ENCODE data around the gene SENP2. TPM values are rescaled to one million over a fixed set of nuclear protein-coding genes. Genes with fewer than 3 reads are reported as not detected.
"Not testable (repeated sequence)": the region's sequence is repeated elsewhere in the genome, so short reads cannot be mapped to it uniquely, and the experiment has no call there.

The SENP2 gene
- total RNA-seq = 10 to 100 TPM; 29.3 to 33.0 TPM
- long read RNA-seq, donor 1, full-length matches to known transcripts = 5 of 11 reads
- long read RNA-seq, donor 1, partial matches to known transcripts = 1 of 11 reads
- long read RNA-seq, donor 1, other reads (novel, unspliced or antisense) = 5 of 11 reads
- long read RNA-seq, donor 2, full-length matches to known transcripts = 4 of 9 reads
- long read RNA-seq, donor 2, partial matches to known transcripts = 4 of 9 reads
- long read RNA-seq, donor 2, other reads (novel, unspliced or antisense) = 1 of 9 reads

DNA sequence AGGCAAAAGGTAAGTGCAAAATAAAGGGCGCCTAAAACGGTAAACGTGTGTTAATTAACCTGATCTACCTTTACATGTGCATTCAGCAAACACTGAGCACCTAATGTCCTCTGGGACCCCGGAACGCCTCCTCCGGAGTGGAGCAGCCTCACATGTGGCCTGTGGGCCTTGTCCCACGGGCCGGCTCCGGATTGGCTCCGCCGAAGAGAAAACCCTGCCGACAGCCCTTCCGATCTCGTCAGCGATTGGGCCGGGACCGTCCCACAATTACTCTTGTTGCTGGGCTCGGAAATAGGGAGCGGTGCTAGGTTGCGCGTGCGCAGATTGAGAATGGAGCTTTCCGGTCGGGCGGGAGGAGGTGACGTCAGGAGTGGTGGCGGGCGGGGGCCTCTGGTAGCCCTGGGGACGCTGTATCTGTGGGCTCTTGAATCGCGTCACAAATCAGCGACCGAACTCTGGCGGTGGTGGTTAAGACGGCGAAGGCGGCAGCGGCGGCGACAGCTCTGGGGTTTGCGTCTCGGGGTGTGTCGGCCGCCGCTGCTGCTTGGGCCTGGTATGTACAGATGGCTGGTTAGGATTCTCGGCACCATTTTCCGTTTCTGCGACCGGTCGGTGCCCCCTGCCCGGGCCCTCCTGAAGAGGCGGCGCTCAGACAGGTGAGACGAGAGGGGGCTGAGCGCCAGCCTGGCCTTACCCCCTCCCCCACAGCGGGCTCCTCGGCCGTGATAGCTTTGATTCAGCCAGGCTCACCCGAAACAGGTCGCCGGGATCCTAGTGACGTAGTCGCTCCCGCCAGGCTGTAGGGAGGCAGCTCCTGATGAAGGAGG lies at the start of gene SENP2:
Gene SENP2 (plus strand): TSS at position 437 of the 827 bp plus-strand sequence. CDS start 119 bp downstream, at position 556.
- intact Hi-C loops (cut with DNase I) = no loop called here
- peak; percentile 100 for DNase-seq (ENCODE audit: low spot score)

DNA sequence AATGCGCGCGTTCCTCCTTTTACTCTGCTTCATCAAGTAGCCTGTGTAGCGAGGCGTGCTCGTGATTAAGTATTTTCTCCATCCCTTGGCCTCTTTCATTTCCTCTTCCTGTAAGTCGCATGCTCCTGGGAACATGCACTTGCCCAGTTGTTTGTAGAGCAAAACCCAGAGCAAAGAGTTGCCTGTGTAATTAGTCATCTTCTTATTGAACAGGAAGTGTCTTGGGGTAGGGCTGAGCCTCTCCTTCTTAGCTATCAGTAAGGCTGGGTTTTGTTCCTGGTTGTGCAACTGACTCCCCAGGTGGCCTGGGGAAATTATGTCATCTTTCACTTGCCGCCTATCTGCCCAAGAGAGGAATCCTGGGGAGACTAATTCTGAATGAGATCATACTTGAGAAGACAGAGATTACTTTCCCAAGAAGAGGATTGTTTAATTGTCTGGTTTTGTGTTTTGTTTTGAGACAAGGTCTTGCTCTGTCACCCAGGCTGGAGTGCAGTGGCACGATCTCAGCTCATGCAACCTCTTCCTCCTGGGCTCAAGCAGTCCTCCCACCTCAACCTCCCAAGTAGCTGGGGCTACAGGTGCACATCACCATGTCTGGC lies 48.6 kb upstream of the SENP2 start:
- DNase-seq (ENCODE audit: low spot score) = no peak
- intact Hi-C loops (cut with DNase I) = no loop called here

DNA sequence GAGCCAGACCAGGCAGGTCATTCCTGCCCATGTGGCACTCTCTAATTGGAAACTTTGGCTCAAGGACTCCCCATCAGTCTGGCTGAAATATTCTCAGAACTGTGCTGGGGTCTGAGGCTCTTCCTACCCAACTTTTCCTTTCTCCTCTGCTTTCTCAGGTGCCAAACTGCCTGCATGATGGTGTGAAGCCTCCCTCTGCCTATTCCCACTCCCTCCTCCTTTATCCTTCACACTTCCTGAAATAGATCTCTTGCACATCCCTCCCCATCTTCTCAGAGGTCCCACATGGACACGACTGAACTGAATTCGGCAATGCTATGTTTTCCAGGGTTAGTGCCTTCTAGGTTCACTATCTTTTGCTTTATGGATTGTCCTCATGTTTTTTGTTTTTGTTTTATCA lies 46.2 kb upstream of the SENP2 start:
- intact Hi-C loops (cut with DNase I) = no loop called here
- DNase-seq (ENCODE audit: low spot score) = no peak

DNA sequence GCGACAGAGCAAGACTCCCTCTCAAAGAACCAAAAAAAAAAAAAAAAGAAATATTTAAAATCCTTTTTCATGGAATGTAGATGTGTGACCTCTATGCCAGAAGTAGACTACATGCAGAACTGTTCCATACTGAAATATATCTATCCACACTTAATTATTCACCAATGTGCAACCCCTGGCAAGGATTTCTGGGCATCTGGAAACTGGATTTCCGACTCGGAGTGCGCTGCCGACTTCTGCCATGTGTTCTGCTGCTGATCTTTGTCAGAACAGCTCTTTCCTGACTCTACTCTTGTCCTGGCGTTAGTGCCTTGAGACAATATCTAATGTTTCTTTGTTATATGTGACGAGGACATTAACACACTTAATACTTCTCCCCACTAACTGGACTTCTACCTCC lies 45.4 kb upstream of the SENP2 start:
- DNase-seq (ENCODE audit: low spot score) = no peak
- intact Hi-C loops (cut with DNase I) = no loop called here

DNA sequence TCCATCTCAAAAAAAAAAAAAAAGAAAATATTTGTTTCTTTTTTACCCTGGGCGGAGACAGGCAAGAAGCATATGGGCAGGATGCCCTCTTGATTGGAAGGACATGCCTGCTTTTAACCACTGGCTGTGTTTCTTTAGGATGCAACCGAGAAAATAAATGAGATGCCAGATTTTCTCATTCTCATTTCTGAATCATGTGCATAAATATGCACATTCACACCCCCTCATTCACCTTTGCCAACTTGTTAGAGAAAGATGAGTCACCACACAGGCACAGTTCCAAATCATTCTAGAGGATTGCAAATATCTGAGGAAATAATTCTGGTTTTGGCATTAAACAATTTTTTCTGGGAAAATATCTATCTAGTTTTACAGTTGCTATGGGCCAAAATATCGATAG lies 37.0 kb upstream of the SENP2 start:
- intact Hi-C loops (cut with DNase I) = no loop called here

DNA sequence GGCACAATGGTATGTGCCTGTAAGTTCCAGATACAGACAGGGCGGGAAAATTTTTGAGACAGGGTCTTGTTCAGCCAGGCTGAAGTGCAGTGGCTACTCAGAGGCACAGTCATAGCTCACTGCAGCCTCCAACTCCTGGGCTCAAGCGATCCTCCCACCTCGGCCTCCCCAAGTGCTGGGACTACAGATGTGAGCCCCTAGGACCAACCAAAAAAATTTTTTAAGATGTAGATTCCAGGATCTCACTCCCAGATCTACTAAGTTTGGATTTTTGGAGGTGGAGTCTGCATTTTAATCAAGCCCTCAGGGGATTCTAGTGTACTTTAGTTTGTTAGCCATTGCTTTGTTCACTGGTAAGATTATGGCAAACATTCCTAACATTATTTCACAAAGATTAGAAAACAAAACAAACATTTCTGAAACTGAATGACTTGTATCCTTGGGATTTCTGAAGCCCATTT lies 36.4 kb upstream of the SENP2 start:
- DNase-seq (ENCODE audit: low spot score) = no peak
- intact Hi-C loops (cut with DNase I) = no loop called here

More for the DNA sequence above, 37.0 kb upstream of the SENP2 start:
- no peak for DNase-seq (ENCODE audit: low spot score)

DNA sequence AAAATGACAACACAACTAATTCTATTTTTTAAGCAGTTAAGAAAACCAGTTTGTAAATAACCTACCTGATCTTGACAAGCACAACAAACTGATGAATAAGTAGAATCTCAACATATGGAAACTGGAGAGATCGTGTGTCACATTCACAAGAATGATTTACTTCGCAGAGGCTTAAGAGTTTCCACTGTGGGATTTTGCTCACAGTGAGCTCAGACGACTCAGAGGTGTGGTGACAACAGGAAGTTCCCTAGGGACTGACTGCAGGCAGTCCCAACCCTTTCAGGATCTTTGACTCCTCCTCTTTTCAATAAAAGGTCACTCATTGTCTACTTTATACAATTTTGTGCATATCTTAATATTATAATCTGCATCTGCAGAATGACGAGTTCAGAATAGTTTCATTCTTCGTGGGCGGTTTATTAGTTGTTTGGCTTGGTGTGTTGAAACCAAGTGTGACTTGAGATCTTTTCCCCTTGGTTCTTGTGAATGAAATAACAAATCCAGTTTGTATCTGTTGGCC lies 33.7 kb upstream of the SENP2 start, which contains the start of gene LIPH:
Gene LIPH (minus strand): TSS at position 231 of the 520 bp plus-strand sequence. CDS start 117 bp downstream, at position 114.
- DNase-seq (ENCODE audit: low spot score) = no peak
- intact Hi-C loops (cut with DNase I) = no loop called here

DNA sequence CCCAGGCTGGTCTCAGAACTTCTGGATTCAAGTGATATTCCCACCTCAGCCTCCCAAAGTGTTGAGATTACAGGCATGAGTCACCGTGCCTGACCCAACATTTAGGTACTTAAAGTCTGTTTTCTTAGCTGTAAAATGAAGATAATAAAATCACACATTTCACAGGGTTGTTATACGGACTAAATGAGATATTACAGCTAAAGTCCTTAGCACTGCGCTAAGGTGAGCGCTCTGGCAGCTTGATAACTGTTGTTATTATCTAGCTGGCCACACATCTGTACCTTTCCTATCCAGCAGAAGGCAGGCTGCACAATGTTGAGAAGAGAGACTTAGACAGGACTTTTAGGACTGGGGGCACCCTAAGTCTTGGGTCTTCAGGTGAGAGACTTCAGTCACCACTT lies 31.0 kb upstream of the SENP2 start:
- no peak for DNase-seq (ENCODE audit: low spot score)
- intact Hi-C loops (cut with DNase I) = no loop called here

DNA sequence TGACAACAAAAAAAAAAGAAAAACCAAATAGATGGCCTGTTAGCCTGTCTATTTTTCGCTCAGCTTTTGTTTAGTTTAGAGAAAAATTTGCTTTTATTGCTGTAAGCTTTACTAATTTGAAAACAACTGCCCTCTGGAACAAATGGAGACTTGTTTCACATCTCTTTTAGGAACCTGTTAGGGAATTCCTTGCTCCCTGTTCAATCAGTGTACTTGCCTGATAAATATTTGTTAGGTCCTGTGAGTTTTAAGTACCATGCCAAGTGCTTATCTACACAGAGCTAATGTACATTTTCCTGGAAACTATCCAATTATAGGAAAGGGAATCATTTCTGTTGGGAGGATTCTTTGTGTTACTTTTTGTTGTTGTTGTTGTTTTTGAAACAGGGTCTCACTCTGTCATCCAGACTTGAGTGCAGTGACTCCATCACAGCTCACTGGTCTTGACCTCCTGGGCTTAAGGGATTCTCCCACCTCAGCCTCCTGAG lies 30.2 kb upstream of the SENP2 start:
- no peak for DNase-seq (ENCODE audit: low spot score)
- intact Hi-C loops (cut with DNase I) = no loop called here

DNA sequence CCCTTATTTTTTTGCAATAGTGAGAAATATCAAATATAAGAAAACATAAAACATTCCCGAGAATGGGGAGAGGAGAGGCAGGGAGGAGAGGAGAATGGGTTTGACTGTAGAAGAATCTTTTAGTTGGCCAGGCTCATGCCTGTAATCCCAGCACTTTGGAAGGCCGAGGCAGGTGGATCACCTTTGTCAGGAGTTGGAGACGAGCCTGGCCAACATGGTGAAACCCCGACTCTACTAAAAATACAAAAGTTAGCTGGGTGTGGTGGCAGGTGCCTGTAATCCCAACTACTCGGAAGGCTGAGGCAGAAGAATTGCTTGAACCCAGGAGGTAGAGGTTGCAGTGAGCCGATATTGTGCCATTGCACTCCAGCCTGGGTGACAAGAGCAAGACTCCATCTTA lies 29.5 kb upstream of the SENP2 start:
- intact Hi-C loops (cut with DNase I); DNase-seq (ENCODE audit: low spot score): not testable (repeated sequence)

DNA sequence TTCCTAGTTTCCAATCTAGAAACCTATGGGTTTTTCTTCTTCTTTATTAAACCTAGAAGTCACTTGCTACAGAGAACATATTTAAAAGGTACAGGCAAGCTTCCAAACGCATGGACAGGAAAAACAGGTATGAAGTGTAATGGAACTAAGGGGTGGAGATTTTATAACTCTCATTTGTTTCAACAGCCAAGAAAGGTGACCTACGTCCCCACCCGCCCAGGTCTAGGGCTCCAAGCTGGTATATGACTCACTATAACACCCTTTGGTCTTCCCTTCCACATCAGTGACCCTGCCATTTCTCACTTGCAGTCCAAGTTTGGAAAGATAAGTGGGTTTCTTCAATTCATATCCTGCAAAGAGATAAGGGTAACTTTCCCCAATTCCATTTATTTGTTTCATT lies 27.7 kb upstream of the SENP2 start:
- no peak for DNase-seq (ENCODE audit: low spot score)
- intact Hi-C loops (cut with DNase I) = no loop called here

DNA sequence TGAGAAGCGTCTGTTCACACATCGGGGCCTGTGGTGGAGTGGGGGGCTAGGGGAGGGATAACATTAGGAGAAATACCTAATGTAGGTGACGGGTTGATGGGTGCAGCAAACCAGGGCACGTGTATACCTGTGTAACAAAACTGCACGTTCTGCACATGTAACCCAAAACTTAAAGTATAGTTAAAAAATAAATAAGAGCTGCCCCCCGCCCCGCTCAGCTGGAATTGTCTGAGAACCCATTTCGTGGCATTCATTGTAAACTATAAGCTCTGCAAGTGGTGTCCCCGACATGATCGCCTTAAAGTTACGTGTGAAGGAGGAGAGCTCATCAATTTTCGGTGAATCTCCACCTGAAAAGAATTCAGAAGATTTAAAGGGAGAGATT lies 26.4 kb upstream of the SENP2 start:
- DNase-seq (ENCODE audit: low spot score) = no peak
- intact Hi-C loops (cut with DNase I) = no loop called here

DNA sequence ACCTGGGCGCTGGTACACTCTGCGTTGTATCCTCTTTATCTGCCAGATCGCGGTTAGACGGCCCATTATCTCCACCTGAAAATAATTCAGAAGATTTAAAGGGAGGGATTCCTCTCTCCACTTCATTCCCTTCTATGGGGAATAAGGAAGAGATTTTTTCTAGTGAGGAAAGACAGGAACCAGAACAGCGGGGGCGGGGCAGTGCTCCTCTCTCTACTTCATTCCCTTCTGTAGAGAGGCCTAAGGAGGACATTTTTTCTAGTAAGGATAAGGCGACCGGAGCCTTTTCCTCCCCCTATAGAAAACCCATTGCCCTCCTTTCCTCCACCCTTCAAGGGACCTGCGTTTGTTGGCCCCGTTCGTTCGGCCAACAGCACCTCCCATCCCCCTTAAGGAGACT lies 25.4 kb upstream of the SENP2 start:
- intact Hi-C loops (cut with DNase I) = no loop called here
- DNase-seq (ENCODE audit: low spot score) = no peak

DNA sequence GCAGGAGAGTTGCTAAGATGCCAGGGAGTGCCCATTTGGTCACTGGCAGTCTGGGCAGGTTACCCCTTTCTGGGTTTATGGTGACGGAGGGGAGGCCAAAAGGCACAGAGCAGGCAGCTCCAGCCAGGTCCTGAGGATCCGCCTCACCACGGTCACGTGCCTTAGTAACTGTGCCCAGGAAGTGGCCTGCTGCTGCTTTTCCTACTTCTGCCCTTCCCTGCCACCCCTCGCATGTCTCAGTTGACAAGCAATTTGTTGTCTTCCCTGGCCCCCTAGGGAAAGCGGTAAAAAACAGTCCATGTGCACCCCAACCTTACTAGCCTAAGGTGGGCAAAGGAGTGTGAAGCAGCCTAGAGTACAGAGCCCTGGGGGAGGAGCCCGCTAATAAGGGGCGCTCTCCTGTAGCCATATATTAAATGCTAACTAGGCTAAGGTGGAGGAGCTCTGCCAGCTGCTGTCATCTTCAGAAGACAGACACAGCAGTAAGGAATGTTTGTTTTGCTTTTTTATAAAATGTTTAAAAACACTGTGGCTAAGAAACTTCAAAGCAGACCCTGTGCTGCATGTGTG lies 24.6 kb upstream of the SENP2 start:
- intact Hi-C loops (cut with DNase I) = no loop called here
- DNase-seq (ENCODE audit: low spot score) = no peak

DNA sequence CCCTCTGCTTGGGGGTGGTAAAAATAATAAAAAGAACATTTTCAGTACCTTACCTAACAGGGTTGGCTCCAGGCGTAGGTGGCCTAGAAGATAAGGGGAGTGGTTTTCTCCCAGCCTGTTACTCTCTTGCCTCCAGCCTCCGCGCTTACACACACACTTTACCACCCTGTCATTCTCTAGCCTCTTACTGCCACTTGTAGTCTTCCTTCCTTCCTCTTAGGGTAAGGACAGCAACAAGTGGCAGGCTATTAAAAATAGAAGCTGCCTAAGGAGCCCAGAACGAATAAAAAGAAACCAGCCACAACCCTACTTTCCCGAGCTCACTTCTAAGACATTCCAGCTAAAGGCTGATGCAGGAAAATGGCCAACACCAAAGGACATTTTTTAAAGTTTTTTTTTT lies 24.1 kb upstream of the SENP2 start:
- DNase-seq (ENCODE audit: low spot score) = no peak
- intact Hi-C loops (cut with DNase I) = no loop called here

DNA sequence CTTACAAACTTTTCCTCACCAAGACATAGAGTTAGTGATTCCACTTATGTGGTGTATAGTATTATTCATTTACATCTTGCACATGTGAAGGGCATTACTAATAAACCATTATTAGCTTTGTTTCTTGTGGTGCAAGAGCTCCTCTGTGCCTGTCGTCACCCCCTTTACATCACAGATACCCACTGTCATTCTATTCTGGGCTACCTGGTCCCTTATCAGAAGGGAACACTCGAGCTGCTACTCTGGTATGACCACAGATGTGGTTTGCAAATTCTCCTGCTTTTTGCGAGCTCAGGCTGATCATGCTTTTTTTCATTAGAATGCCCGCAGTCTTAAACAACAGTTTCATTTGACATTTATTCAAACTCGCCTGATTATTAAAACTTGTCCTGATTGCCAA lies 13.9 kb upstream of the SENP2 start:
- intact Hi-C loops (cut with DNase I) = no loop called here
- DNase-seq (ENCODE audit: low spot score) = no peak

DNA sequence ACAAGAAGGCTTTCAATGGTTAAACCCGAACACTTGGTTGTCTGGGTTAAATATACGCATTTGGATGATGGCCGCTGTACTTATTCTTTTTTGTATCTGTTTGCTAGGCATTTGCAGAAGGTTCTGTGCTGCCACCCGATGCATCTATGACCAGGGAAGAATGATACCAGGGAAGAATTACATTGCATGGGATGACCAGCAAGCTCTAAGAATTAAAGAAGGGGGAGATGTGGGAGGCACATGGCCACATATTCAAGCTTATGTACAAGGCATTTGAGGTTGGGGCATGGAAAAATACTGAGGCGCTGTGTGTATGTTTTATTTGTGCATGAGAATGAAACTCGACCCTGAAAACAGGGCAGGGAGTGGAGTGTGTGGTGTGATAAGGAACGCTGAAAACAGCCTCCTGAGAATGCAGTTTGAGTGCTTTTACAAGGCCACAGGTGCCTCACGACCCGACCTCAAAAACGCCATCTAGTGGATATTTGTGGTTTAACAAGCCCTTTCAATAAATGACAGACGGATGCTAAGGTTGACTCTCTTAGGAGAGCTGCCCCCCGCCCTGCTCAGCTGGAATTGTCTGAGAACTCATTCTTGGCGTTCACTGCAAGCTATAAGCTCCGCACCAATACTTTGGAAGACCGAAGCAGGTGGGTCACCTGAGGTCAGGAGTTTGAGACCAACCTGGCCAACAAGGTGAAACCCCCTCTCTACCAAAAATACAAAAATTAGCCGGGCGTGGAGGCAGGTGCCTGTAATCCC lies 10.8 kb upstream of the SENP2 start:
- intact Hi-C loops (cut with DNase I) = not testable (repeated sequence)

DNA sequence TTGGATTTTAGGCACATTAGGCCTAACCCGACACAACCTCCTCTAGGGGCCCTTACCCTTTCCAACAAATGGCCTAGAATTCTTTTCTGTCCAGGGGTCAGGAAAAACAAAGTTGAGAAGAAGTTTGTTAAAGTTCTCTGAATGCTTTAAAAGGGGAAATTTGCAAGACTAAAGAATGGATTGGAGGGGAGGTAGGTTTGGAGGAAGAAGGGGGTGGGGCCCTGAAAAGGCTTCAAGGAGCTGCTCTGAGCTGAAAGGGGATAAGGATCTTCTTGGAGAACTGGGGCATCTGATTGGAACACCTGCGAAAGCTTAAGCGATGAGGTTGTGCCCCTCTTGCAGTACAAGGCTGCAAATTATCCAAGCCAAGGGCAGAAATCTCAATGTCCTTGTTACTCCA lies 3.9 kb upstream of the SENP2 start:
- DNase-seq (ENCODE audit: low spot score) = no peak
- intact Hi-C loops (cut with DNase I) = no loop called here

More for the DNA sequence above, 10.8 kb upstream of the SENP2 start:
- DNase-seq (ENCODE audit: low spot score) = peak; percentile 47

DNA sequence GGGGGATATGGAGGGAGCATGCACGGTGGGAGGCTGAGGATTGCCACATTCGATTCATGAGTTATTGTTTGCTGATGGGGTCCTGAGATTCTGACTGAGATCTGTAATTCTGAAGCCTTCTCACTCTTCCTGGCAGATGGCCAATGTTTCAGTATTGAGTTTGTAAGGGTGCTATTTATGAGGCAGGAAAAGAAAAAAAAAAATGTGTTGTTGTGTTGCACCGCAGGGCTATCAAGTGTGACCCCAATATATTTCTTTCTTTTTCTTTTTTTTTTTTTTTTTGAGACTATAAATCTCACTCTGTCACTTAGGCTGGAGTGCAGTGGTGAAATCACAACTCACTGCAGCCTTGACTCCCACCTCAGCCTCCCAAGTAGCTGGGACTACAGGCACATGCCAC lies 3.2 kb upstream of the SENP2 start:
- DNase-seq (ENCODE audit: low spot score) = no peak
- intact Hi-C loops (cut with DNase I) = no loop called here

Measured in posterior vena cava (tissue), 2 donors.